Measurements from ENCODE around the gene PVRIG.
"Not testable (repeated sequence)": the region's sequence is repeated elsewhere in the genome, so short reads cannot be mapped to it uniquely, and the experiment has no call there.

The PVRIG gene

GRCh38 chr7:100243385-100243784, 23.6 kb downstream of the PVRIG start:
- DNase-seq, result not testable (repeated sequence)

DNA sequence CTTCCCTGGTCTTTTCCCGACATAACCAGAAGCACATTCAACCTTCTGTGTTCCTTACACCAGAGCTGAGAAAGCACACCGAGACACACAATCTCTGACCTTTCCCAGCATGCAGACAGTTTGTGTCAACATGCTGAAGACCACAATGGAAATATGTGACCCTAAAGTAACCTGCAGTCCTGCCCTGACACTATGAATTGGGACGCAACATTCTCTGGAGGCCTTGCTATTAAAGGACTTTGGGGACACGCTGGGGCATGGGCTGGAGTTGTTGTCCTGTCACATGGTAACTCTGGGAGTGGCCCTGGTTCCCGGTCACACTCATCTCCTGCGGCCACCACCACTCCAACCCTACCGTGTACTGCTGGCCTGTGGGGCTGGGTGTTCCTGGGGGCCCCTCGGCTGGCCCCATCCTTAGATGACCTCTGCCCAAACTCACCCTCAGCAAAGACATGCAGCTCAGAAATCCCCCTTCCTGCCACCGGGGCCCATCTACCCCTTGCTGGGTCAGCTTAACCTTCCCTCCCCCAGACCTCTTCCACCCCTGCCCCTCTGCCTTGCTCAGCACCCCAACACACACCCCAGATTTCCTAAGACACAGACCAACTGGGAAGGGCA, 25.3 kb downstream of the PVRIG start:
- not testable (repeated sequence) for DNase-seq

DNA sequence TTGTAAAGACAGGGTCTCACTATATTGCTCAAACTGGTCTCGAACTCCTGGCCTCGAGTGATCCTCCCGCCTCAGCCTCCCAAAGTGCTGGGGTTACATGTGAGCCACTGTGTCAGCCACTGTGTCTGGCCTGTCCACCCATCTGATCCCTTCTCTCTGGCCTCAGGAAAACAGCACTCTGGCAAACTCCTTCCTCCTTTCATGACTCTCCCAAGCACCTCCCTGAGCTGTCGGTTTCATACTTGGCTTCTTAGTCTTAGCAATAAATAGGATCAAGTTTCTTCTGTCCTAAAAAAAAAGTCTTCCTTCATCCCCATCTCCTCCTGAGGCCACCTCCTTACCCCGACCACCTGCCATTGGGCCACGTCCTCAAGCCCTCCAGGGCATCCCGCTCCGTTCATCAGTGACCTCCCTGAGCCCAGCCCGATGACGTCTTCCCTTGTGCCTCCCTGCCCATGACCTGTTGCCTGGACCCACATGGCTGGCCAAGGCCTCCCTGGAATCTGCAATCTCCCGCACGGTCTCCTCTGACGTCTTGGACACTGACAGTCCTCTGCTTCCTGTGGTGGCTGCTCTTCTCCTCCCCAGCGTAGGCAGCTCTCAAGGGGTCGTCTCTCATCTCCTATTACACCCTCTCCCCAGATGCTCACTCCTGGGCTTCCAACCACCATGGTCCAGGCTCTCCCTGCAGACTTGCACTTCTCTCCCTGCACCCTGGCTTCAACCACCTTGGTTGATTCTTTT, 26.5 kb downstream of the PVRIG start:
- not testable (repeated sequence) for DNase-seq

- not testable (repeated sequence) for DNase-seq
These were observed 27.1 kb downstream of the PVRIG start for GRCh38 chr7:100246865-100247137.

DNA sequence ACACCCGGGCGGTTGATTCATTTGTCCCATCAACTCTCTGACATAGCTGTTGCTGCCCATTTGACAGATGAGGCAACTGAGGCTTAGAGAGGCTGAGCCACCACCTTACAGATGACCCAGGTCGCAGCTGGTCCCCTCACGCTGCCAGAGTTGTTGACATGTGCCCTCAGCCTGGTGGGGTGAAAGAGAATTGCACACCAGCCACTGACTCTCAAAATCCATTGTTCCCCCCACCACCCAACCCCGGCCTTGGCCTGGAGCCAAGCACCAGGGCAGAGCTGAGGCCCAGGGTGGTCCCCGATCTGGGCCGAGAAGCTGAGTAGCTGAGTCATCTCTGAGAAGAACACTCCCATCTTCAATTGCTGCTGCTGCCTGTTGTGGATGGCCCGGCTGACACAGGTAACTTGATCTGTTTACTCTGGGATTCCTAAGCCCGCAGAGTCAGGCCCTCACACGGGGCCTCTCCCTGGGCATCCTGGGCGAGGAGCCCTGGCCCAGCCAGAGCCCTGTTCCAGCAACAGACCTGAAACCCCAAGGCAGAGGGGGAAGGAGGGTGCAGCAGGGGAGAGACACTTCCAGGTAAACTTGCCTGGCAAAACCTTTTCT, 27.5 kb downstream of the PVRIG start:
- DNase-seq, result no peak

- no peak for DNase-seq
These were observed 28.7 kb downstream of the PVRIG start for GRCh38 chr7:100248483-100248882.

DNA sequence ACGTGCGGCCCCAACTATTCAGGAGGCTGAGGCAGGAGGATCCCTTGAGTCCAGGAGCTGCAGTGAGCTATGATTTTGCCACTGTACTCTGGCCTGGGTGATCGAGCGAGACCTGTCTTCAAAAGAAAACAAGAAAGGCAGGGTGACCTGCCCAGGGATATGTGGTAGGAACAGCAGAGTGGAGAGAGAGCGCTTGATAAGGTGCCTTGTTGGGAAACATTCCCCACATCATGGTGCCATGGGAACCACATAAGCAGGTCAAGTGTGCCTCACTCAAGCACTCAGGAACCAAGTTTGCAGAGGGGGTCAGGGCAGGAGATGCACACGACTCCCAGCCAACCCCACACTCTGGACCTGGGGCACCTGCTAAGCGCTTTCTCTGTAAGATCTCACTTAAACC, 37.3 kb downstream of the PVRIG start:
- no peak for DNase-seq

GRCh38 chr7:100259984-100260383, 40.2 kb downstream of the PVRIG start:
- DNase-seq, result not testable (repeated sequence)

GRCh38 chr7:100262896-100263295, 43.1 kb downstream of the PVRIG start:
- not testable (repeated sequence) for DNase-seq

GRCh38 chr7:100264223-100264622, 44.5 kb downstream of the PVRIG start:
- not testable (repeated sequence) for DNase-seq

GRCh38 chr7:100264669-100265165, 45.0 kb downstream of the PVRIG start:
- not testable (repeated sequence) for DNase-seq

GRCh38 chr7:100265851-100266250, 46.1 kb downstream of the PVRIG start:
- not testable (repeated sequence) for DNase-seq

GRCh38 chr7:100266576-100267354, 47.0 kb downstream of the PVRIG start:
- DNase-seq, result no peak

DNA sequence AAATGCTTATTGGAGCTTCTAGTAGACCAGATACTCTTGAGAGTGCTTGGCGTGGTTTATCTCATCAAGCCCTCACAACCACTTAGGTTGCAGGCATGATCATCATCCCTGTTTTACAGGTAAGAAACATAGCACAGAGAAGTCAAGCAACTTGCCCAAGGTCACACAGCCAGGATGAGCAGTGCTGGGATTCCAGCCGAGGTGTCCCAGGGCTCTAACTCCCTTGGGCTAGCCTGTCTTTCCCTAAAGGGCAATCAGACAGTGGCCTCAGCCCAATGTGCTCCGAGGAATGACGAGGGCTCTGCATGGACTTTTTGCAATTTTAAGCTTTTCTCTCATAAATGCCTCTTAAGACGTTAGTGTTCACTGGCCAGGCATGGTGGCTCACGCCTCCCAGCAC, 47.9 kb downstream of the PVRIG start:
- no peak for DNase-seq

GRCh38 chr7:100268882-100269281, 49.1 kb downstream of the PVRIG start:
- DNase-seq, result not testable (repeated sequence)

- DNase-seq, result not testable (repeated sequence)
These were observed 49.7 kb downstream of the PVRIG start for GRCh38 chr7:100269306-100270045.

DNA sequence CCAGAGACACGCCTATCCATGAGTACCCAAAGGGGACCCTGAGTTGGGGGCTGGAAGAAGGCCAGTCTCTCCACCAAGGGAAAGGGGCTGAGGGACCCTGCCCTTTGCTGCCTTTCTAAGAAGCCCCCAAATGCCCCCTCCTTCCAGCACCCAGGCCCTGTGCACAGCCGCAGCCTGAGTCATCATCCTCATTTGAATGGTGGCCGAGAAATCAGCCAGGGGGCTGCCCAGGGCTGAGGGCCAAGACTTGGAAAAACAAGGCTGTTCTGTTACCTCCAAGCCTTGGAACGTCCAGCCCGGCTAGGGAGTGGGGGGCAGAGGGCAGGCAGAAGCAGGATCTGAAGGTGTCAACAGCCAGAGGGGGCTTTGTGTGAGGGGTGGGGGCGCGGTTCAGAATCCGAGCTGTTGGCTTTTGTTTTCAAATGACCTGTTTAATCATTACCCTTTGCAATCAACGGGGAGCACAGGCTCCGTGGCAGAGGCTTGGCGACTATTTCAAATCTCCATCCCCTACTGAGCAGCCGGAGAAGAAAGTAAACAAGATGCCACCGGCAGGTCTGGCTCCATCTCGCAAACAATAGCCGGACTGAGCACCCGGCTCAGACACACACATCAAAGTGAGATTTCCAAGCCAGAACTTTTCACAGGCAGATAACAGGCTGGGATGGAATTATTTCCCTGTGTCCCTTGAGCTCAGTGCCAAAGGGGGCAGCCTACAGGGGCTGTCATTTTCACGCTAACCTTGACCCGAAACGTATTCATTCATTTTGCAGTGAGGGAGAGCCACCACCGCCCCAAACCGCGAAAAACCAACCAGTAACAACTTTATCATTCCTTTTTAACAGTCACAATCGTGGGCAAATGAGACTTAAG, 50.5 kb downstream of the PVRIG start:
- DNase-seq, result not testable (repeated sequence)

Measured in effector CD8-positive, alpha-beta T cell (primary cell).